ENCODE results near the gene CLPTM1L.
"Not testable (repeated sequence)": the region's sequence is repeated elsewhere in the genome, so short reads cannot be mapped to it uniquely, and the experiment has no call there.

The CLPTM1L gene

DNA sequence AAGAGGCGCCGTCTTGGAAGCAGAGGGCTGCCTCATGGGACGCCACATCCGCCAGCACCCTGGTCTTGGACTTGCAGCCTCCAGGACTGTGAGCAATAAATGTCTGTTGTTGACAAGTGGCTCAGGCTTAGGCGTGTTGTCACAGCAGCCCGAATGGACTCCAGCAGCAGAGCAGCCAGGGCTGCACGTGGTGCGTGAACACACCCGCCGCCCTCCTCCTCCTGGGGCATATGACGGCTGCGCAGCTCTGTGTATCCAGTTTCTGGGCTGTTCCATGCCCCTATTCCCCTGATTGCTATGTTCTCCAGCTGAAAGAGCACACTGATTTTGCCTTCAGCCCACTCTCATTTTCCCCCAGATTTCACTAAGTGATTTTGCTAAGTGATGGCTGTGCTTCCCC lies 36.0 kb upstream of the CLPTM1L start:
- no peak for DNase-seq (ENCODE audit: low read depth)

GRCh38 chr5:1380011-1380817 lies 35.3 kb upstream of the CLPTM1L start:
- peak; percentile 16 for DNase-seq (ENCODE audit: low read depth)

DNA sequence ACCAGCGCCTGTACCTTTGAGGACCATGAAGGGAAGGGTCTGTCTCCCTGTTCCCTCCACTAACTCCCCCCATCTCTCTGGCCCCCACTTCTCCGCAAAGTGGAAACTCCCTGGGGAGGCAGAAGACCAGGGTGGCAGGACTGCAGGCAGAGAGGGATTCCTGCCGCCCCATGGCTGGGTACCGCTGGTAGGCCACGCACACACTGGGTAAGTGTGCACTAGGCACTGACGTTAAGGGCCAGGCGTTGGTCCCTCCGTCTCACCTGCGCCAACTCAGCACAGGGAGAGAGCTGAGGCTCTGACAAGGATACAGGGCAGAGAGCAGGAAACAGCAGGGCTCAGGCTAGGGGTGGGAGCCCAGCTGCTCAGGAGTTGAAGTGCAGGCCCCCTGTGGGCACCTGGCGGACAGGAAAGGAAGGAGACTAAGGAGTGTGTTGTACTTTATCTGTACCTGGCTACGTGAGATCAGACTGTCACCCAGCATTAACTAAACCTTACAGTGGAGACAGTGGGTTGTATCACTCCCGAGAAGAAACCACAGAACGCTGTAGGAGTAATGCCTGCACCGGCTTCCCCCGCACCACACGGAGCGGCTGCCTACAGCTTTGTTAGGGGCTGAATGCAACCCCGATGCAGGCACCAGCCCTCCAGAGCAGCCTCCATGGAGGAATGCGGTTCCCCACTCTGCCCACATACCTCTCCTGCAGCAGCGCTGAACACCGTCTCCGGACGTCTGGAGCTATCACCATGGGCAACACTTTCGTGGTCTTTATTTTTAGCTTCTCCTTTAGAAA lies 34.2 kb upstream of the CLPTM1L start:
- no peak for DNase-seq (ENCODE audit: low read depth)

DNA sequence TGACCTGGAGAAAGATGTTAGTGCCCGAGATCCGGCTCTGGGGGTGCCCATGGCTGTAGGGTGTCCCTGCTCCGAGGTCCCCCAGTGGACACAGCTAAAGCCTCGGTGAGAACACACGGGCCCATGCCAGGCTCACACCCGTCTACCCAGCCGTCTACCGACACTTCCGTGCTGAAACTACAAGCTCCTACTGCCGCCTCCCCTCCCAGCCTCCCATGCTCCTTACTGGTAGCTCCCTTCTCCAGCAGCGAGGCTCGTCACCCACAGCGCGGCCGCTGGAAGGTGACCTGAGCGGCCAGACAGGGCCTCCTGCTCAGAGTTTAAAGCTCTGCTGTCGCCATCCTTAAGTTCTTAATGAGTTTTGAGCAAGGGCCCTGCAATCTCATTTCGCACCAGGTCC lies 33.2 kb upstream of the CLPTM1L start:
- DNase-seq (ENCODE audit: low read depth) = no peak

DNA sequence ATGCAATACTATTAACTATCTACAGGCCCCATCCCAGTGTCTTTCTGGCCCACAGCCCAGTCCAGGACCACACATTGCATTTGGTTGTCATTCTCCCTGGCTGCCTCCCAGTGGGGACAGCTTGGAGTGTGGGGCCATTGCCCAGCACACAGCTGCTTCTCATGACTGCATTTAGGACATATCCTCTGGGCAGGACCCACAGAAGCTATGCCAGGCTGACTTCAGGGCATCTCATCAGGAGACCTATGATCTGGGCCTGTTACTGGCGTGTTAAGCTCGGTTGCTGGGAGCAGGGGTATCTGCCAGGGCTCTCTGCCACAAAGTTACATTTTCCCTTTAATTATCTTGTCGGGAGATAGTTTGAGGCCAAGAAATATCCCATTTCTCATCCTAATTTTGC lies 32.1 kb upstream of the CLPTM1L start:
- DNase-seq (ENCODE audit: low read depth) = no peak

GRCh38 chr5:1375871-1376810 lies 31.2 kb upstream of the CLPTM1L start:
- DNase-seq (ENCODE audit: low read depth) = no peak

GRCh38 chr5:1374679-1375055 lies 29.8 kb upstream of the CLPTM1L start:
- DNase-seq (ENCODE audit: low read depth) = no peak

GRCh38 chr5:1374030-1374678 lies 29.3 kb upstream of the CLPTM1L start:
- no peak for DNase-seq (ENCODE audit: low read depth)

DNA sequence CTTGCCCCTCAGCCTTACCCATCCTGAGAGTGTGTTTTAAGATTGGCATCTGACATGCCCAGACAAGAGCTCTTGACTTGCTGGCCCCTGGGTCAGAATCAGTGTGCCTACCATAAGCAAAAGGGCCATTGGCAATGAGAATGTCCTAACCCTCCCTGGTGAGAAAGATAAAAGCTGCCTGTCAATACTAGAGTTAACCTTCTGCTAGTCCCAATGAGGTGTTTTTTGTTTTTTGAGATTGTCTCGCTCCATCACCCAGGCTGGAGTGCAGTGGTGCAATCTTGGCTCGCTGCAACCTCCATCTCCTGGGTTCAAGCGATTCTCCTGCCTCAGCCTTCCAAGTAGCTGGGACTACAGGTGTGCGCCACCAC lies 27.1 kb upstream of the CLPTM1L start:
- not testable (repeated sequence) for DNase-seq (ENCODE audit: low read depth)

GRCh38 chr5:1371218-1371971 lies 26.5 kb upstream of the CLPTM1L start:
- DNase-seq (ENCODE audit: low read depth) = no peak

DNA sequence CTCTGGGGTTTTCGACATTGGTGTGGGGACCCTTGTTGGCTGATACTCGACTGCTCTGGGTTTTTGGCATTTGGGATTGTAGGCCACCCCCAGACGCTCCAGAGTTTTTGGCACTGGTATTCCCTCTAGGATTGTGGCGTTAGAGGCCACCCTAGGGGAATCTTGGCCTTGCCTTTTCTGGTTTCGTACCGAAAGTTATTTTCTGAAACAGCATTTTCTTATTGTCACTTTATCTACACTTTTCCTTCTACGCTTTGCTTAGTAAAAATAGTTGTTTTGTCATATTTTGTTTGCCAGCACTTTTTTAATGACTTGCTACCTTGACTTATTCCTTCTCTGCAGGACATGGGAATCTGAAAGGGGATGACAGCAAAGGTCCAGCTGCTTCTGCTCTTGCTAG lies 25.1 kb upstream of the CLPTM1L start:
- no peak for DNase-seq (ENCODE audit: low read depth)

DNA sequence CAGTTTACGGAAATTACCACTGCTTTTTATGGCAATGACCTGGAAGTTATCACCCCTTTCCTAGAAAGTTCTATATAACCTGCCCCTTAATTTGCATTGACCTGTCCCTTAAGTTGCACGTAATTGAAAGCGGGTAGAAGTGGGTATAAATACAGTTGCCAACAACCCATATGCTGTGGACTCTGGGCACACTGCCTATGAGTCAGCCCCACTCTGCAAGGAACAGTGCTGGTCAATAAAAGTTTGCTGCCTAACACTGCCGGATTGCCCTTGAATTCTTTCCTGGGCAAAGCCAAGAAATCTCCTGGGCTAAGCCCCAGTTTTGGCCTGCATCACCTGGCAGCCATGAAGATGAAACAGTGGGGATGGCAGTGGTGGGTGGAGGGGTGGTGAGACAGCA lies 23.9 kb upstream of the CLPTM1L start:
- DNase-seq (ENCODE audit: low read depth) = no peak

GRCh38 chr5:1368236-1368635 lies 23.3 kb upstream of the CLPTM1L start:
- no peak for DNase-seq (ENCODE audit: low read depth)

GRCh38 chr5:1367149-1367548 lies 22.2 kb upstream of the CLPTM1L start:
- DNase-seq (ENCODE audit: low read depth) = no peak

DNA sequence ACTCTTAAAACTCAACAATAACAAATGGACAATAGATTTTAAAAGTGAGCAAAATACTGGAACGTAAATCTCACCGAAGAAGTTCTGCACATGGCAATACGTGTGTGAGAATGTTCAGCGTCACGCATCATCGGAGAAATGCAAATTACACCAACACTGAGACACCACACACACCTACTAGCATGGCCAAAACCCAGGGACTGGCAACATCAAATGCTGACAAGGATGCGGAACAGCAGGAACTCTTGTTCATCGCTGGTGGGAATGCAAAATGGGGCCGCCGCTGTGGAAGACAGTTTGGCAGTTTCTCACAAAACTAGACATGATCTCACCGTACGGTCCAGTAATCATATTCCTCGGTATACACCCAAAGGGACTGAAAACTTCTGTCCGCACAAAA lies 21.6 kb upstream of the CLPTM1L start:
- no peak for DNase-seq (ENCODE audit: low read depth)

GRCh38 chr5:1364211-1364610 lies 19.3 kb upstream of the CLPTM1L start:
- DNase-seq (ENCODE audit: low read depth) = no peak

- DNase-seq (ENCODE audit: low read depth) = no peak
Measured at GRCh38 chr5:1363581-1363980, 18.7 kb upstream of the CLPTM1L start.

DNA sequence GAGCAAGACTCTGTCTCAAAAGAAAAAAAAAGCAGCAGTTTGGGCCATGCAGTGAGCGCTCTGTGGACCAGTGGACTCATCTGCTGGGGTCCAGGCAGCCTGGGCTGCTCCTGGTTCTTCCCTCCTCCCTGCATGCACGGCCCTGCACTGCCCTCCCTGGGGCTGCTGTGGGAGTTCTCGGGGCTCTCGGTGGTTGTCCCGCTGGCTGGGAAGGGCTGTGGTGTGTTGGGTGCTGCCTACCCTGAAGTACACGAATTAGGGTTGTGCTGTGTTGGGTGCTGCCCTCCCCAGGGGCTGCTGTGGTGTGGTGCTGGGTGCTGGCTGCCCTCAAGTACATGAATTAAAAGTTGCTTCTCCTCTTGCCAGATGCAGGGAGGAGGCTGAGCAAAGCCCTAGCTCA lies 18.3 kb upstream of the CLPTM1L start:
- DNase-seq (ENCODE audit: low read depth) = no peak

- DNase-seq (ENCODE audit: low read depth) = no peak
Measured at GRCh38 chr5:1362242-1363015, 17.5 kb upstream of the CLPTM1L start.

DNA sequence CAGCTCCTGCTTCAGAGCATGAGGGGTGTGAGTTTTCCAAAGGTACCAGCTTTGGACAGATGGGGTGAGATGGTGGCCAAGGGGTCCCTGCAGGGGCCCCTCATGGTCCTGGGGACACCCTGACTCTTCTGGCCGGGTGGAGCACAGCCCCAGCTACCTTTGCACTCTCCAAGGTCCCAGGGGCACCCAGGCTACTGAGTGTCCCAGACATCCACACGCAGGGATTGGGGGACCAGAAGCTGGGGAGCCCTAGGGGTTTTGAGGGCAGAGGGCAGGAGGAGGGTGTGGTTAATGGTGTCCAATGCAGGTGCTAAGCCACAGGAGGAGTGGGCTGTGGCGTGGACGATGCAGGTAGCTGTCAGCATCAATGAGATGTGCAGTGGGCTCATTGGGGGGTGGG lies 16.0 kb upstream of the CLPTM1L start:
- no peak for DNase-seq (ENCODE audit: low read depth)

Data from T-helper 22 cell (primary cell).